ENCODE data around the gene FOXF2.

FOXF2 gene

DNA sequence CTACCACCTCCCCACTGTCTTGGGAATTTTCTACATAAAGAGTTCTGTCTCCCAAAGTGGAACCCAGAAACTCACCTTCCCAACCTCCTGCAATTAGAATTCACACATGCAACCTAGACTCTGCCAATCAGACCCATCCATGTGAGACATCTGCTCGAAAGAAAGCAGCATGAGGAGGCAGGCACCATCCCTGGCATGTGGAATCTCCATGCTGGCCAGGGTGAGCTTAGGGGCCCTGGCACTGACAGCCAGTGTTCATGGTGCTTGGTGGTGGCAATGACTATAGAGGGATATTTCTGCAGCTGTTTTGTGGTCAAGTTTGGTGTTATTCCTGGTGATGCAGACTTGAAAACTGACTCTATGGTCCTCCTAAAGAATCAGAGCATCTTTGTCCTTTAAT is 17.4 kb upstream of the FOXF2 start:
- peaks cover 100% of the 10 kb centered on the region for H3K27me3 ChIP-seq (ENCODE audit: insufficient read depth, low read depth, severe bottlenecking)
- TF ChIP-seq, protein P1, sequence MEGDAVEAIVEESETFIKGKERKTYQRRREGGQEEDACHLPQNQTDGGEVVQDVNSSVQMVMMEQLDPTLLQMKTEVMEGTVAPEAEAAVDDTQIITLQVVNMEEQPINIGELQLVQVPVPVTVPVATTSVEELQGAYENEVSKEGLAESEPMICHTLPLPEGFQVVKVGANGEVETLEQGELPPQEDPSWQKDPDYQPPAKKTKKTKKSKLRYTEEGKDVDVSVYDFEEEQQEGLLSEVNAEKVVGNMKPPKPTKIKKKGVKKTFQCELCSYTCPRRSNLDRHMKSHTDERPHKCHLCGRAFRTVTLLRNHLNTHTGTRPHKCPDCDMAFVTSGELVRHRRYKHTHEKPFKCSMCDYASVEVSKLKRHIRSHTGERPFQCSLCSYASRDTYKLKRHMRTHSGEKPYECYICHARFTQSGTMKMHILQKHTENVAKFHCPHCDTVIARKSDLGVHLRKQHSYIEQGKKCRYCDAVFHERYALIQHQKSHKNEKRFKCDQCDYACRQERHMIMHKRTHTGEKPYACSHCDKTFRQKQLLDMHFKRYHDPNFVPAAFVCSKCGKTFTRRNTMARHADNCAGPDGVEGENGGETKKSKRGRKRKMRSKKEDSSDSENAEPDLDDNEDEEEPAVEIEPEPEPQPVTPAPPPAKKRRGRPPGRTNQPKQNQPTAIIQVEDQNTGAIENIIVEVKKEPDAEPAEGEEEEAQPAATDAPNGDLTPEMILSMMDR (IDR thresholded peaks at IDR 0.05; ENCODE audit: low read depth, low read length), result no peak

GRCh38 chr6:1372690-1373089 is 16.7 kb upstream of the FOXF2 start:
- TF ChIP-seq, protein P1 (IDR thresholded peaks at IDR 0.05; ENCODE audit: low read depth, low read length), result no peak
- Histone ChIP-seq H3K9me3 (ENCODE audit: severe bottlenecking) (peaks cover 13% of the 10 kb centered on the region), H3K27ac (no peak overlapping the region), H3K36me3 (no peaks in the 10 kb centered on the region), H3K27me3 (ENCODE audit: insufficient read depth, low read depth, severe bottlenecking) (peaks cover 100% of the 10 kb centered on the region), H3K4me3 (ENCODE audit: low read depth, low read length) (no peak overlapping the region)
- DNase-seq, result no peak

More for the DNA sequence above, 17.4 kb upstream of the FOXF2 start:
- peaks cover 13% of the 10 kb centered on the region for H3K9me3 ChIP-seq (ENCODE audit: severe bottlenecking)
- no peak overlapping the region for H3K4me3 ChIP-seq (ENCODE audit: low read depth, low read length)
- no peak for DNase-seq
- no peak overlapping the region for H3K27ac ChIP-seq
- H3K36me3 ChIP-seq, result no peaks in the 10 kb centered on the region

GRCh38 chr6:1376653-1377052 is 12.7 kb upstream of the FOXF2 start:
- Histone ChIP-seq H3K27me3 (ENCODE audit: insufficient read depth, low read depth, severe bottlenecking) (peaks cover 100% of the 10 kb centered on the region), H3K27ac (no peak overlapping the region), H3K9me3 (ENCODE audit: severe bottlenecking) (peaks cover 5% of the 10 kb centered on the region), H3K36me3 (no peaks in the 10 kb centered on the region), H3K4me3 (ENCODE audit: low read depth, low read length) (no peak overlapping the region)
- TF ChIP-seq, protein P1 (IDR thresholded peaks at IDR 0.05; ENCODE audit: low read depth, low read length), result no peak
- no peak for DNase-seq

DNA sequence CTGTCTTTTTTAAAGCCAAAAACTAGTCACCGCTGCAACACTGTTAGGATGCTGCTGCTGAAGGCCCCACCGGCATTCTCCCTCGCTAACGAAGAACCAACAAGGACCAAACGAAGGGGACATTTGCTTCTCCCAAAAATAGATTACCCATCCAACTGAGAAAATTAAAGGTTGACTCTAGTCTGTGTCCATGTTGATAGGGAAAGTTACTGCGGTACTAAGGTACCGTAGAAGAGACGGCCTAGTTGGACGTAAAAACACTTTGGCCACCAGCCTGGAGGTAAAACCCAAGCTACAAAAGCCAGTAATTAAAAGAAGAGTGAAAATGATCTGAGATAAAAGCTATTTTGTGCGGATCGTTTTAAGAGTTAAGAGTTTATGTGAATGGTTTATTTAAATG is 11.8 kb upstream of the FOXF2 start:
- Histone ChIP-seq H3K27ac (no peak overlapping the region), H3K4me3 (ENCODE audit: low read depth, low read length) (no peak overlapping the region), H3K27me3 (ENCODE audit: insufficient read depth, low read depth, severe bottlenecking) (peaks cover 99% of the 10 kb centered on the region), H3K9me3 (ENCODE audit: severe bottlenecking) (peaks cover 5% of the 10 kb centered on the region), H3K36me3 (no peaks in the 10 kb centered on the region)
- no peak for DNase-seq
- TF ChIP-seq, protein P1 (IDR thresholded peaks at IDR 0.05; ENCODE audit: low read depth, low read length), result no peak

DNA sequence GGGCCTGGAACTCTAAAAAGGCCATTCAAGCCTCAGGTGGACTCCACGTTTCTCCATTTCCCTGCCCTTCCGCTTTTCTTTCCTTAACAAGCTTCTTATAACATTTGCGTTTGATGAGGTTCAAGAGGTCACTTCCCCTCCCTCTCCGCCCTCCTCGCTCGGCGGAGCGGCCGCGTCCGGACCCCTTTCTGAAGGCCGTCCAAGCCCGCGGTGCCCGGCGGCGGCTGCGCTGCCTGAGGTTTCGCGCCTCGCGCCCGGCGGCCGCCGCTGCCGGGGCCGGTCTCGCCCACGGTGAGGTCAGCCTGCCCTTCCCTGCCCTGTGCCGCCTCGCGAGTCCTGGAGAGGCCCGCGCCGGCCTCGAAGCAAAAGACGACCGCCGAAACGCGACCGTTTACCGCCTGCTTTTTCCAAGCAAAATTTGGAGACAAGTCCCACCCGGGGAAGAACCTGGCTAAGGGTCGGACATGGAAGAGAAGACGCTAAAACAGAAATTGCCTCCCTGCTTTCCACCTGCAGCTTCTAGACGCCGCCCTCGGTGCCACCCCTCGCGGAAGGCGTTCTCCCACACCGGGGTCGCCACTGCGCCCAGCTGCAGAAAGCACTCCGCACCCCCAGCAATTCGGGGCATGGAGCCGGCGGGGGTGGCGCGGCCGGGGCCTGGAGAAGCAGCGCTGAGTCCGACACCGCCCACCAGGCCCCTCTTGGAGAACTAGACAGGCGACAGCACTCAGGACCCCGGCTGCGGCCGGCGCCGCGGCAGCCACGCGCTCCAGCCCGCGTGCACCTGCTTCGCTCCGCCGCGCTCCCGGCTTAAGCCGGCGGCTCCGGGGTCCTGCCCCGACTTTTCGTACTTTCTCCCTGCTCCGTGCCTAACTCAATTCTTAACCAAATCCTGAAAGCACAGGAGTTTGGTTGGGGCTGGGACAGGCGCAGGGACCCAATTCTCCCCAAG is 11.0 kb upstream of the FOXF2 start:
- TF ChIP-seq, protein P1 (IDR thresholded peaks at IDR 0.05; ENCODE audit: low read depth, low read length), result no peak
- Histone ChIP-seq H3K36me3 (no peaks in the 10 kb centered on the region), H3K9me3 (ENCODE audit: severe bottlenecking) (peaks cover 5% of the 10 kb centered on the region), H3K27ac (no peak overlapping the region), H3K27me3 (ENCODE audit: insufficient read depth, low read depth, severe bottlenecking) (peaks cover 99% of the 10 kb centered on the region), H3K4me3 (ENCODE audit: low read depth, low read length) (no peak overlapping the region)
- no peak for DNase-seq

Data from WERI-Rb-1 (cell line).